GM13977 (cell line): ENCODE measurements around the gene PPP3CA.
"Not testable (repeated sequence)": the region's sequence is repeated elsewhere in the genome, so short reads cannot be mapped to it uniquely, and the experiment has no call there.

Source experiments
- DNase-seq: peaks from one replicate; pipeline ENCODE4 v3.0.0; 2012; ENCODE audit warnings: low spot score
- CTCF ChIP-seq: IDR thresholded peaks from 2 replicates; pipeline ENCODE4 v1.5.1; 2012; ENCODE audit warnings: mild to moderate bottlenecking, control low read depth; ENCODE audit not compliant: insufficient read depth; ENCODE audit errors: extremely low read depth, missing control alignments
- in situ Hi-C: fragments of 300-500 bp; cut with MboI; formaldehyde crosslinking; loops from one replicate; pipeline ENCODE4 v1.12.0; 2022; ENCODE audit warnings: low sequenced_read_pairs, low pct_unique_long_range_greater_than_20kb, mixed read lengths, inconsistent platforms; ENCODE audit not compliant: unreplicated experiment

PPP3CA gene

GRCh38 chr4:101183221-101183620 is 164.1 kb downstream of the PPP3CA start:
- in situ Hi-C loops: no loop called here
- no peak for DNase-seq
- TF ChIP-seq CTCF: no peak

GRCh38 chr4:101182688-101183087 is 164.6 kb downstream of the PPP3CA start:
- in situ Hi-C loops, DNase-seq: not testable (repeated sequence)

GRCh38 chr4:101178731-101179130 is 168.6 kb downstream of the PPP3CA start:
- in situ Hi-C loops: no loop called here
- TF ChIP-seq CTCF: no peak
- DNase-seq: no peak

GRCh38 chr4:101177154-101177553 is 170.2 kb downstream of the PPP3CA start:
- no peak for TF ChIP-seq CTCF
- in situ Hi-C loops: no loop called here
- no peak for DNase-seq

- TF ChIP-seq CTCF: no peak
- in situ Hi-C loops: no loop called here
- no peak for DNase-seq
These were observed 171.2 kb downstream of the PPP3CA start for GRCh38 chr4:101175896-101176676.

- no peak for DNase-seq
- in situ Hi-C loops: loop anchor here (25.0 kb wide), 1 partner anchor 537 kb away; no protein-coding TSS in a partner anchor
- no peak for TF ChIP-seq CTCF
These were observed 172.5 kb downstream of the PPP3CA start for GRCh38 chr4:101174679-101175345.

- TF ChIP-seq CTCF: no peak
- in situ Hi-C loops: loop anchor here (25.0 kb wide), 1 partner anchor 540 kb away; no protein-coding TSS in a partner anchor
- no peak for DNase-seq
These were observed 175.0 kb downstream of the PPP3CA start for GRCh38 chr4:101172369-101172768.
